Natural killer cell (primary cell): Measurements from ENCODE around the gene VPS35L. TPM values are rescaled to one million over a fixed set of nuclear protein-coding genes. Genes with fewer than 3 reads are reported as not detected.

Source experiments
- ATAC-seq, 3 donors: fragments of 150-1000 bp in 2 of 3; fragments of 200-7000 bp in 1 of 3; cut with Tn5 transposase; 1 replicate in 1 of 3; 2 replicates in 2 of 3; pipeline ENCODE4 v1.10.0; 2021; ENCODE audit warnings: mild to moderate bottlenecking in 2 of 3, moderate library complexity in 2 of 3
- DNase-seq, 2 donors: peaks; one replicate each; pipeline versions ENCODE4 v3.0.0 to v3.0.0-alpha.2; 2013 to 2021; ENCODE audit warnings: mixed read lengths in 1 of 2
- H3K27ac ChIP-seq: one replicate; pipeline ENCODE4 v1.5.1; 2013; ENCODE audit warnings: mild to moderate bottlenecking, low read length
- H3K27me3 ChIP-seq: one replicate; pipeline ENCODE4 v1.6.1; 2013; ENCODE audit warnings: low read length; ENCODE audit not compliant: control insufficient read depth, insufficient read depth
- H3K36me3 ChIP-seq: one replicate; pipeline ENCODE4 v1.6.1; 2013; ENCODE audit warnings: low read length; ENCODE audit not compliant: control insufficient read depth, insufficient read depth
- H3K4me1 ChIP-seq: one replicate; pipeline ENCODE4 v1.6.1; 2013; ENCODE audit warnings: low read length; ENCODE audit not compliant: control insufficient read depth, insufficient read depth
- H3K4me3 ChIP-seq: one replicate; pipeline ENCODE4 v1.5.1; 2013; ENCODE audit warnings: low read length
- H3K9me3 ChIP-seq: one replicate; pipeline ENCODE4 v1.6.1; 2013; ENCODE audit warnings: low read length; ENCODE audit not compliant: control insufficient read depth, insufficient read depth
- H3K27ac Mint-ChIP-seq, 2 donors: one replicate each; pipeline ENCODE4 v1.8.0; 2022; ENCODE audit warnings: mild to moderate bottlenecking in 2 of 2, mixed read lengths in 2 of 2, moderate library complexity in 1 of 2
- H3K27me3 Mint-ChIP-seq, 2 donors: one replicate each; pipeline ENCODE4 v1.8.0; 2022; ENCODE audit warnings: low read depth in 2 of 2, mixed read lengths in 2 of 2
- H3K36me3 Mint-ChIP-seq: one replicate; pipeline ENCODE4 v1.8.0; 2022; ENCODE audit warnings: mixed read lengths
- H3K4me1 Mint-ChIP-seq, 2 donors: one replicate each; pipeline ENCODE4 v1.8.0; 2022; ENCODE audit warnings: mixed read lengths in 2 of 2
- H3K4me3 Mint-ChIP-seq: one replicate; pipeline ENCODE4 v1.8.0; 2022; ENCODE audit warnings: mild to moderate bottlenecking, moderate library complexity, mixed read lengths
- H3K9me3 Mint-ChIP-seq, 2 donors: one replicate each; pipeline ENCODE4 v1.8.0; 2022; ENCODE audit warnings: mixed read lengths in 2 of 2
- WGBS: methylation state at CpG from one replicate; pipeline ENCODE4 v1.1.7; 2013; ENCODE audit warnings: missing lambda C conversion rate; ENCODE audit not compliant: insufficient coverage; 5-methylcytosine and 5-hydroxymethylcytosine counted together
- intact Hi-C: fragments of 100-400 bp; cut with micrococcal nuclease; formaldehyde crosslinking; loops from one replicate; pipeline ENCODE4 v1.14.2; 2022
- total RNA-seq, 4 donors: library from RNA; stranded (reverse); fragments of 120-200 nt in 1 of 4; gene quantifications; one replicate each; pipeline versions ENCODE4 v1.2.3 to v1.2.4, GENCODE V29; 2013 to 2022
- TF ChIP-seq, protein P1 (sequence below): fragments of 200-600 bp; IDR thresholded peaks from one replicate; pipeline ENCODE4 v1.8.0; 2022; ENCODE audit warnings: antibody characterized with exemption

The VPS35L gene
- total RNA-seq, 3 donors from 2014 or later (not counting 1 experiment from before 2014, with no cell fraction given): 37.4 to 53.5 (median 44.4) TPM

DNA sequence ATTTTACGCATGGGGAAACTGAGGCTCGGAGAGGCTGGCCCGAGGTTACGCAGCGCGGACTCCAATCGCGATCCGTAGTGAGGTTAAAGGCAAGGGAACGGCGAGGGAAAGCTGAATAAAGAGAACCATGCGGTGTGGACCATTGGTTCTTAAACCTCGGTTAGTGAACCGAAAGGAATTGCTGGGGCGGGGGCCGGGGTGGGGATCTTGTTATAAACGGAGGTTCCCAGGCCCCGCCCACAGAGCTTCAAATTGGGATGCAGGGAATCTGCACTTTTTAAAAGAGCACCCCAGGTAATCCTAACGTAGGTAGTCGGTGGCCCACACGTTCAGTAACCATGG is 163.1 kb downstream of the VPS35L start:
- H3K4me1 Mint-ChIP-seq: peaks cover 28 to 37% of the 10 kb centered on the region in 2 donors
- ATAC-seq: no peak
- Histone ChIP-seq H3K4me3 (peak overlapping the region; percentile 64), H3K27ac (no peak overlapping the region), H3K4me1 (peaks cover 13% of the 10 kb centered on the region), H3K9me3 (no peaks in the 10 kb centered on the region), H3K27me3 (no peaks in the 10 kb centered on the region), H3K36me3 (peaks cover under 1% of the 10 kb centered on the region)
- peak overlapping the region; percentile 95 for H3K4me3 Mint-ChIP-seq
- H3K27ac Mint-ChIP-seq: peak overlapping the region; percentile 79 to 86
- H3K9me3 Mint-ChIP-seq: no peaks in the 10 kb centered on the region
- WGBS: 1% methylated on average over 21 of the region's 21 CpGs
- peaks cover 11% of the 10 kb centered on the region for H3K36me3 Mint-ChIP-seq
- TF ChIP-seq, protein P1, sequence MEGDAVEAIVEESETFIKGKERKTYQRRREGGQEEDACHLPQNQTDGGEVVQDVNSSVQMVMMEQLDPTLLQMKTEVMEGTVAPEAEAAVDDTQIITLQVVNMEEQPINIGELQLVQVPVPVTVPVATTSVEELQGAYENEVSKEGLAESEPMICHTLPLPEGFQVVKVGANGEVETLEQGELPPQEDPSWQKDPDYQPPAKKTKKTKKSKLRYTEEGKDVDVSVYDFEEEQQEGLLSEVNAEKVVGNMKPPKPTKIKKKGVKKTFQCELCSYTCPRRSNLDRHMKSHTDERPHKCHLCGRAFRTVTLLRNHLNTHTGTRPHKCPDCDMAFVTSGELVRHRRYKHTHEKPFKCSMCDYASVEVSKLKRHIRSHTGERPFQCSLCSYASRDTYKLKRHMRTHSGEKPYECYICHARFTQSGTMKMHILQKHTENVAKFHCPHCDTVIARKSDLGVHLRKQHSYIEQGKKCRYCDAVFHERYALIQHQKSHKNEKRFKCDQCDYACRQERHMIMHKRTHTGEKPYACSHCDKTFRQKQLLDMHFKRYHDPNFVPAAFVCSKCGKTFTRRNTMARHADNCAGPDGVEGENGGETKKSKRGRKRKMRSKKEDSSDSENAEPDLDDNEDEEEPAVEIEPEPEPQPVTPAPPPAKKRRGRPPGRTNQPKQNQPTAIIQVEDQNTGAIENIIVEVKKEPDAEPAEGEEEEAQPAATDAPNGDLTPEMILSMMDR: no peak
- intact Hi-C loops: loop anchor here (1.0 kb wide), 1 partner anchor 163 kb away; the partner anchor contains the start of gene VPS35L
- no peak for DNase-seq
- H3K27me3 Mint-ChIP-seq: peaks cover 0 to 3% of the 10 kb centered on the region in 2 donors

DNA sequence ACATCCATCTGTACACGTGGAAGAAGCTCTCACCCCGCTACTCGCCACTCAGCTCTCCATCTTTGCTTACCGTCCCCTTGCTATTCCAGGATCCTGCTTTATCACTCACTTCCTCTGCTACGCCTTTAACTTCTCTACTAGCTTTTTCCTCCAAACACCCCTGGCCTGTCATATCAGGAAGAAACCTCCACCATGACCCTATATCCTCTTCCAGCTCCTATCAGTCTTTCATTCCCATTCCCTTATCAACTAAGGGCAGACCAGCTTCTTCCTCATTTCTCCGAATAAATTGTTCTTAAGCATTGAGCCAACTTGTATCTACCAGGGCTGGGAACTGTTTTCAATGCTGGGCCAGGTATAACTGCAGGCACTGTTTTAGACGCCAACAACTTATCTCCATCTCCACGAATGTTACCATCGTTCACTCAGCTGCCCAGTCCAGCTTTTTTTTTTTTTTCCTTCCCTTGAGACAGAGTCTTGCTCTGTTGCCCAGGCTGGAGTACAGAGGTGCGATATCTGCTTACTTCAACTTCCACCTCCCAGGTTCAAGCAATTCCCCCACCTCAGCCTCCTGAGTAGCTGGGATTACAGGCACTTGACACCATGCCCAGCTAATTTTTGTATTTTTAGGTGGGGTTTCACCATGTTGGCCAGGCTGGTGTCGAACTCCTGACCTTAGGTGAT is 166.9 kb downstream of the VPS35L start:
- Histone ChIP-seq H3K4me1 (peaks cover 9% of the 10 kb centered on the region), H3K27me3 (no peaks in the 10 kb centered on the region)
- H3K4me3 Mint-ChIP-seq: no peak overlapping the region

DNA sequence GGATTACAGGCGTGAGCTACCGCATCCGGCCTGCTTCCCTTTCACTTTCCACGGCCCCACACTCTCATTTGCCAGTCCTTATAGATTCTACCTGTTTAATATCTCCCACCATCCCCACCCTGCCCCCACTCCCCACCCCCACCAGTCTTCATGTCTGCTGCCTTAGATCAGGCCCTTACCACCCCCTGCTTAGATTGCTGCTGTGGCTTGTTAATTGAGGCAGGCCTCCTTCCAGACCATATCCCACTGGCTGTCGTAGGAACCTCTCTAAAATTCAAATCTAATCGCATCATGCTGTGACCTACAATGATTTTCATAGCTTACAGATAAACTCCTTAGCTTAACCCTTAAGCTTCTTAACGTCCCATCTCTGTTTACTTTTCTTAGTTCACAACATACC is 167.5 kb downstream of the VPS35L start:
- ATAC-seq (no peak), DNase-seq (no peak)
- peaks cover 6% of the 10 kb centered on the region for H3K4me1 ChIP-seq
- H3K27me3 Mint-ChIP-seq: peaks cover 0 to 8% of the 10 kb centered on the region in 2 donors
- 96% methylated on average over 7 of the region's 7 CpGs for whole genome bisulfite sequencing
- H3K4me3 ChIP-seq: no peak overlapping the region
- H3K36me3 Mint-ChIP-seq: no peaks in the 10 kb centered on the region
- no peaks in the 10 kb centered on the region for H3K9me3 Mint-ChIP-seq
- no peak overlapping the region for H3K27ac Mint-ChIP-seq
- no peaks in the 10 kb centered on the region for H3K9me3 ChIP-seq
- intact Hi-C loops: no loop called here
- no peaks in the 10 kb centered on the region for H3K27me3 ChIP-seq
- TF ChIP-seq, protein P1: no peak
- no peak overlapping the region for H3K4me3 Mint-ChIP-seq
- peaks cover 6 to 10% of the 10 kb centered on the region in 2 donors for H3K4me1 Mint-ChIP-seq
- no peak overlapping the region for H3K27ac ChIP-seq
- H3K36me3 ChIP-seq: no peaks in the 10 kb centered on the region

More for the DNA sequence above, 166.9 kb downstream of the VPS35L start:
- DNase-seq: no peak
- Histone ChIP-seq H3K27ac (no peak overlapping the region), H3K36me3 (no peaks in the 10 kb centered on the region), H3K4me3 (no peak overlapping the region), H3K9me3 (no peaks in the 10 kb centered on the region)
- peaks cover 4 to 8% of the 10 kb centered on the region in 2 donors for H3K4me1 Mint-ChIP-seq
- WGBS: 79% methylated on average over 11 of the region's 11 CpGs
- TF ChIP-seq, protein P1: no peak
- ATAC-seq: no peak
- H3K27ac Mint-ChIP-seq: no peak overlapping the region
- no peaks in the 10 kb centered on the region for H3K36me3 Mint-ChIP-seq
- no peaks in the 10 kb centered on the region for H3K9me3 Mint-ChIP-seq
- intact Hi-C loops: no loop called here
- peaks cover 0 to 8% of the 10 kb centered on the region in 2 donors for H3K27me3 Mint-ChIP-seq

DNA sequence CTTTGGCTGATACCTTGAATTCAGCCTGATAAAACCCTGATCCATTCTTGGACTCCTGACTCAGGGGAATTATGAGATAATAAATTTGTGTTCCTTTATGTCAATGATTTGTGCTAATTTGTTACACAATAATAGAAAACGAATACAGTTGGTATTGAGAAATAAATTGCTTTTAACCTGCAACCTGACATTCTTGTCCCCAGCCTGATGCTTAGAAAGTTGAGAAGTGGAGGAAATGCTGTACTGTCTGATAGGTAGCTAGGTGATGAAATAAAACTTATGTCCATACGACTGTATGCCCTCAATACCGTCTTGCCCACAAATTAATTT is 173.1 kb downstream of the VPS35L start:
- whole genome bisulfite sequencing: 100% methylated on average over 1 of the region's 3 CpGs
- Mint-ChIP-seq H3K4me1 (peaks cover 13% of the 10 kb centered on the region in 2 donors), H3K27me3 (peaks cover 8 to 14% of the 10 kb centered on the region in 2 donors), H3K9me3 (no peaks in the 10 kb centered on the region), H3K36me3 (no peaks in the 10 kb centered on the region), H3K27ac (no peak overlapping the region), H3K4me3 (no peak overlapping the region)
- DNase-seq (no peak), ATAC-seq (no peak)
- H3K4me1 ChIP-seq: peaks cover 6% of the 10 kb centered on the region
- intact Hi-C loops: no loop called here
- H3K4me3 ChIP-seq: no peak overlapping the region
- no peaks in the 10 kb centered on the region for H3K36me3 ChIP-seq
- H3K27ac ChIP-seq: no peak overlapping the region
- TF ChIP-seq, protein P1: no peak
- no peaks in the 10 kb centered on the region for H3K27me3 ChIP-seq
- H3K9me3 ChIP-seq: no peaks in the 10 kb centered on the region
